ENCODE measurements around the gene ZEB1.
A peak's percentile ranks its signal among the peaks of the same experiment; 100 is the strongest.
"Not testable (repeated sequence)": the region's sequence is repeated elsewhere in the genome, so short reads cannot be mapped to it uniquely, and the experiment has no call there.

The ZEB1 gene

DNA sequence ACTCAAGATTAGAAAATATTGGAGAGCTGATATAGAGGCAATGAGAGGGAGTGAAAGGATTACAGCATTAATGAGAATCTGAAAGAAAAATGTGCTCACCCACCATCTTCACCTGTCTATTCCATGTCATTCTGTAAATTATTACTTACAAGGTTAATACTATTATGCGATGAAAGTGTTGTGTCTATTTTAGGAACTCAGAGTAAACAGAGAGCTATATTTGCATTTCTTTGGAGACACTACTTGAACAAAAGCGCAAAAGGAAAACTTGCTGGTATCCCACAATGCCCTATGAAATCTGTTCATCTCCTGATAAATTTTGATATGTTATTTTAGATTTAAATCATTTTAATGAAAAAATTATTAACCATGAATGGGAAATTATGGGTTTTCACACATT lies 196.1 kb downstream of the ZEB1 start:
- no peak for DNase-seq

GRCh38 chr10:31515819-31516402 lies 196.9 kb downstream of the ZEB1 start:
- DNase-seq = no peak

GRCh38 chr10:31520986-31521831 lies 202.2 kb downstream of the ZEB1 start:
- DNase-seq = no peak

- no peak for DNase-seq
Measured at GRCh38 chr10:31522820-31523219, 203.8 kb downstream of the ZEB1 start.

DNA sequence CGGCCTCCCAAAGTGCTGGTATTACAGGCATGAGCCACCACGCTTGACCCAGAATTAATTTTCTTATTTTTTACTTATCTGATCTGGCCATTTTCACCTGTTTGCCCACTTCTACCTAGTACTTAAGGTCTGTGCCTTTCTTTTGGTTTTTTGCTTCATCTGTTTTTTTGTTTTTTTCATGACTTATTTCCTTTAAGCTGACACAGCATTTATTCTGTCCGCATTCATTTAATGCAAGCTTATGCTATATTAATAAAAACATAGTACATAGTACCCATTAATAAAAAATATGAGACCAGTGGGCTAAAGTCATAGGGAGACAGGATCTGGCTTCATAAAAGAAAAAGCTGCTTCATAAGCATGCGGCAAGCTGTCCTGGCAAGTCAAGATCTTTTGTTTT lies 205.4 kb downstream of the ZEB1 start:
- DNase-seq = no peak

- no peak for DNase-seq
Measured at GRCh38 chr10:31526178-31526577, 207.2 kb downstream of the ZEB1 start.

DNA sequence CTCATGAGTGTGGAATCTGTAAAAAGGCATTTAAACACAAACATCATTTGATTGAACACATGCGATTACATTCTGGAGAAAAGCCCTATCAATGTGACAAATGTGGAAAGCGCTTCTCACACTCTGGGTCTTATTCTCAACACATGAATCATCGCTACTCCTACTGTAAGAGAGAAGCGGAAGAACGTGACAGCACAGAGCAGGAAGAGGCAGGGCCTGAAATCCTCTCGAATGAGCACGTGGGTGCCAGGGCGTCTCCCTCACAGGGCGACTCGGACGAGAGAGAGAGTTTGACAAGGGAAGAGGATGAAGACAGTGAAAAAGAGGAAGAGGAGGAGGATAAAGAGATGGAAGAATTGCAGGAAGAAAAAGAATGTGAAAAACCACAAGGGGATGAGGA lies 207.7 kb downstream of the ZEB1 start:
- DNase-seq = no peak

GRCh38 chr10:31528831-31529230 lies 209.8 kb downstream of the ZEB1 start:
- DNase-seq = no peak

DNA sequence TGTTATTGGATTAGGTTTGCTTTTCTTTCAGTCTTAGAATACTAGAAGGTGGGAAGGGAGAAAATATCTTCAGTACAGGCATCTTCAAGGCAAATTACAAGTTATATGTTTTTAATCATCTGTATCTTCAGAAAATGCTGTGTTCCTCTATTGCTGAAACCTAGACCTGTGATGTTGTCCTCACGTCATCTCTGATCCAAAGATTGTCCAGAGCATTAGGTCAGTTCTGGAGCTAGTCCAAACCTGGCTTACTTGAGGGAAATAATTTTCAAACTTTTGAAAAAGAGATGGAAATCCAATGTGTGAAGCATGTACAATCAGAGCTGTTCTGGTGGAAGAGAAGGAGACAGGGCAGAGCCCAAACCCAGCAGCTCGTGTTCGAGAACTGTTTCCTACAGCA lies 217.3 kb downstream of the ZEB1 start:
- DNase-seq = no peak

- no peak for DNase-seq
Measured at GRCh38 chr10:31549896-31550295, 230.9 kb downstream of the ZEB1 start.

DNA sequence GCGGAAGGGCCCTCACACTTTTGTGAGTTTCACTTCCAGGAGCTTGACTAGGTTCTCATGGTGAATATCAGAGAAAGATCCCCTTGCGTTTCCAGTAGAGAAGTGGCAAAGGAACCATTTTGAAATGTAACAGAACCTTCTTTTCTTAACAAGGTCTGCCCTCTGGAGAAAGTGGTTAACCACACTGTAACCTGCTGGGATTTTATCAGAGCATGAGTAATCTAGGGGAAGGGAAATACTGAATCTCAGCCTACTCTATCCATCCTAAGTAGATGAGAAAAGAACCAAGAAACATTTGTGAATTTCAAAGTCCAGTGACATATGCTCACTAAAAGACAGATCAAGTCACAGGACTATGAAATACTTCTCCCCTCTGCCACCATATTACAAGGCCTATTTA lies 235.5 kb downstream of the ZEB1 start:
- DNase-seq = no peak

- DNase-seq = no peak
Measured at GRCh38 chr10:31557854-31558253, 238.8 kb downstream of the ZEB1 start.

- not testable (repeated sequence) for DNase-seq
Measured at GRCh38 chr10:31568252-31568861, 249.3 kb downstream of the ZEB1 start.

DNA sequence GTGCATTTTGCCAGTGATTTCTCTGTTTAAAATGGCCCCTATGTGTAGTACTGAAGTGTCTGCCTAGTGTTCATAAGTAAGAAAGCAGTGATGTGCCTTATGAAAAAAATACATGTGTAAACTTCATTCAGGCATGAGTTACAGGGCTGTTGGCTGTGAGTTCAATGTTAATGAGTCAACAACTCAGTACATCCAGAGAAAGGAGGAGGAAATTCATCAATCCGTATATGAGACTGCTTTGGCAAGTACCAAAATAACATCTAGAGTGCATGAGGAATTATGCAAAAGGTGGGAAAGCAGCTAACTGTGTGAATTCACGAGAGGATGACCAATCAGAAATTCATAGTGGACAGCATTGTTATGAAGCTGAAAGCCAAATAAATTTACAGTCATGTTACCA lies 255.6 kb downstream of the ZEB1 start:
- DNase-seq = no peak

- peak; percentile 42 for DNase-seq
Measured at GRCh38 chr10:31578181-31578852, 259.3 kb downstream of the ZEB1 start.

DNA sequence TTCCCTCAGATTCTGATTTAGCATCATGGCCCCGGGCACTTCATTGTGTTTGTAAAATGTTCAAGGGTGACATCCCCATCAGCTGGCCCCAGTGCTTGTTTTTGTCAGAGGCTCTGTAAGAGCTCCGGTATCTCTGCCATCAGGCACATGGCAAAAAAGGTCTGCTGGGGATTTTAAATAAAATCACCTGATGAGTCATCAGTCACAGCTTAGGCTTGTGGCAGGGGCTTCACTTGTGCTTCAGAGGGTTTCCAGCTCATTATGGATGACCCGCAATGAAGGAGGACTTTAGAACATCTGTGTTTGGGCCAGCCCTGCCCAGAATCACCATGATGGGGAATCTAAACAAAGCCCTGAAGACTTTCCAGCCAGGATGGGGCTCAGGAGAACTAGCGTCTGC lies 259.9 kb downstream of the ZEB1 start:
- no peak for DNase-seq
